Adrenal gland (tissue), 12 donors: ENCODE measurements around the gene CEP164. TPM values are rescaled to one million over a fixed set of nuclear protein-coding genes. Genes with fewer than 3 reads are reported as not detected.

Source experiments
- DNase-seq, 7 donors: peaks; one replicate each; pipeline ENCODE4 v3.0.0-alpha.2; 2019 to 2020
- H3K27ac ChIP-seq, 5 donors: fragments of 200-600 bp; sonication (generic) in 4 of 5; 1 replicate in 3 of 5; 2 replicates in 2 of 5; pipeline versions ENCODE4 v1.5.1 to v1.8.0; 2016 to 2020; ENCODE audit warnings: mild to moderate bottlenecking in 1 of 5
- H3K27me3 ChIP-seq: fragments of 200-600 bp; 2 replicates; pipeline ENCODE4 v1.8.0; 2021
- H3K36me3 ChIP-seq, 2 donors: fragments of 200-600 bp; replicated peaks in 1 of 2; 1 replicate in 1 of 2; 2 replicates in 1 of 2; pipeline versions ENCODE4 v1.5.1 to v1.8.0; 2018 to 2022
- H3K4me1 ChIP-seq, 2 donors: fragments of 200-600 bp; replicated peaks in 1 of 2; 1 replicate in 1 of 2; 2 replicates in 1 of 2; pipeline versions ENCODE4 v1.5.1 to v1.8.0; 2018 to 2021
- H3K4me3 ChIP-seq, 4 donors: fragments of 200-600 bp; sonication (generic) in 3 of 4; one replicate each; pipeline ENCODE4 v1.5.1; 2016 to 2018
- H3K9me3 ChIP-seq, 3 donors: fragments of 200-600 bp; sonication (generic) in 1 of 3; replicated peaks in 1 of 3; 1 replicate in 2 of 3; 2 replicates in 1 of 3; pipeline versions ENCODE4 v1.5.1 to v1.8.0; 2016 to 2021
- CTCF ChIP-seq, 6 experiments: fragments of 450-650 bp in 4 of 6; fragments of 200-600 bp in 2 of 6; sonication (generic) in 1 of 6; IDR thresholded peaks; 1 replicate in 5 of 6; 2 replicates in 1 of 6; pipeline versions ENCODE4 v1.5.1 to v1.8.0; 2016 to 2021; ENCODE audit warnings: antibody characterized with exemption in 6 of 6, mild to moderate bottlenecking in 2 of 6, moderate library complexity in 1 of 6
- POLR2A ChIP-seq, 2 donors: fragments of 450-650 bp; IDR thresholded peaks; one replicate each; pipeline ENCODE4 v1.6.1; 2017; ENCODE audit warnings: antibody characterized with exemption in 2 of 2, mild to moderate bottlenecking in 2 of 2, moderate library complexity in 1 of 2
- WGBS, 4 donors: extraction: QIAGEN DNeasy Blood & Tissue Kit in 2 of 4; methylation state at CpG; one replicate each; pipeline versions ENCODE4 v1.1.5 to v1.1.7; 2013 to 2017; 5-methylcytosine and 5-hydroxymethylcytosine counted together
- intact Hi-C, 2 donors: fragments of 100-400 bp; cut with DNase I; formaldehyde crosslinking; loops; one replicate each; pipeline versions ENCODE4 v1.14.1 to v1.15.0; 2022 to 2023
- polyA plus RNA-seq, 3 donors: library from polyadenylated mRNA; stranded (reverse); fragments of 200-250 nt in 2 of 3; fragments of 350-450 nt in 1 of 3; fragmentation: Illumina TruSeq in 1 of 3; extraction: RNeasy Lipid Tissue Mini Kit (QIAGEN cat#74804) in 1 of 3; gene quantifications; one replicate each; pipeline ENCODE4 v1.2.3, GENCODE V29; 2013 to 2014
- total RNA-seq, 9 donors: library from RNA; depleted of rRNA in 4 of 9; stranded (reverse); fragments of >200 nt in 4 of 9; fragments of 120-200 nt in 1 of 9; fragmentation: NEBNext Ultra II Directional in 1 of 9; extraction: Animal tissue kit (Norgen Biotek cat#: 25700) in 1 of 9; gene quantifications; one replicate each; pipeline versions ENCODE4 v1.1.0 to v1.2.4, GENCODE V29; 2013 to 2023
- donor health status: healthy with polysubstance abuse.
- donor health status: Bipolar disorder and iron deficiency.
- donor health status: DM: yes; HTN: yes; CAD: no.
- donor health status: DM: no; HTN: no; CAD: no.
- donor health status: DM: no; HTN: no; CAD: no.
- donor health status: DM: yes; HTN: yes; CAD: no.

CEP164 gene
- total and polyA plus RNA-seq, 12 donors, result 10.6 to 82.9 (median 24.1) TPM

- no peak for DNase-seq
- Histone ChIP-seq H3K27ac (no peak overlapping the region), H3K9me3 (no peaks in the 10 kb centered on the region), H3K36me3 (no peaks in the 10 kb centered on the region), H3K4me1 (no peaks in the 10 kb centered on the region), H3K4me3 (no peak overlapping the region), H3K27me3 (no peaks in the 10 kb centered on the region)
- WGBS, 4 donors, result 73 to 84% (median 81%) methylated on average over 7 to 11 of the region's 11 CpGs
- no peak for TF ChIP-seq POLR2A (IDR thresholded peaks at IDR 0.05)
- no peak for TF ChIP-seq CTCF (IDR thresholded peaks at IDR 0.05)
- intact Hi-C loops, result loop anchor here in 1 of 2 donors (5.0 to 10.0 kb wide), 2 partner anchors 380 to 627 kb away; no protein-coding TSS in a partner anchor
Observed at GRCh38 chr11:117427356-117427874, 99.8 kb downstream of the CEP164 start.

GRCh38 chr11:117428186-117428855, 100.7 kb downstream of the CEP164 start:
- TF ChIP-seq CTCF (IDR thresholded peaks at IDR 0.05) (no peak), POLR2A (IDR thresholded peaks at IDR 0.05) (no peak)
- no peak overlapping the region for H3K4me3 ChIP-seq
- intact Hi-C loops, result loop anchor here in 1 of 2 donors (5.0 to 10.0 kb wide), 2 partner anchors 379 to 626 kb away; no protein-coding TSS in a partner anchor
- 80 to 90% (median 87%) methylated on average over 16 to 32 of the region's 32 CpGs for WGBS, 4 donors
- no peaks in the 10 kb centered on the region for H3K9me3 ChIP-seq
- no peaks in the 10 kb centered on the region for H3K27me3 ChIP-seq
- H3K27ac ChIP-seq, result no peak overlapping the region
- H3K36me3 ChIP-seq, result no peaks in the 10 kb centered on the region
- no peaks in the 10 kb centered on the region for H3K4me1 ChIP-seq
- no peak for DNase-seq

- intact Hi-C loops, result loop anchor here in 1 of 2 donors (5.0 to 10.0 kb wide), 2 partner anchors 378 to 626 kb away; no protein-coding TSS in a partner anchor
- Histone ChIP-seq H3K9me3 (no peaks in the 10 kb centered on the region), H3K4me3 (no peak overlapping the region), H3K36me3 (no peaks in the 10 kb centered on the region), H3K27ac (no peak overlapping the region), H3K4me1 (no peaks in the 10 kb centered on the region), H3K27me3 (no peaks in the 10 kb centered on the region)
- WGBS, 4 donors, result 76 to 85% (median 84%) methylated on average over 6 to 7 of the region's 7 CpGs
- TF ChIP-seq CTCF (IDR thresholded peaks at IDR 0.05), result no peak
- TF ChIP-seq POLR2A (IDR thresholded peaks at IDR 0.05), result no peak
- DNase-seq, result no peak
Observed at GRCh38 chr11:117428856-117429229, 101.2 kb downstream of the CEP164 start.

GRCh38 chr11:117430293-117430955, 102.8 kb downstream of the CEP164 start:
- intact Hi-C loops, result loop anchor here (5.0 to 10.0 kb wide), 2 partner anchors 387 to 524 kb away; no protein-coding TSS in a partner anchor
- no peak for TF ChIP-seq CTCF (IDR thresholded peaks at IDR 0.05)
- TF ChIP-seq POLR2A (IDR thresholded peaks at IDR 0.05), result no peak
- no peaks in the 10 kb centered on the region for H3K9me3 ChIP-seq
- no peak overlapping the region for H3K4me3 ChIP-seq
- DNase-seq, result no peak
- H3K27ac ChIP-seq, result no peak overlapping the region
- 80 to 88% (median 84%) methylated on average over 5 to 15 of the region's 15 CpGs for WGBS, 4 donors
- H3K36me3 ChIP-seq, result no peaks in the 10 kb centered on the region
- H3K4me1 ChIP-seq, result no peaks in the 10 kb centered on the region
- H3K27me3 ChIP-seq, result no peaks in the 10 kb centered on the region
